Lung (tissue), 12 donors: ENCODE results near the gene SAMM50. TPM values are rescaled to one million over a fixed set of nuclear protein-coding genes. Genes with fewer than 3 reads are reported as not detected.

Source experiments
- ATAC-seq: fragments of 200-7000 bp; cut with Tn5 transposase; one replicate; pipeline ENCODE4 v1.9.1; 2020; ENCODE audit warnings: moderate number of reproducible peaks; ENCODE audit not compliant: insufficient read depth, low FRiP score
- DNase-seq, 3 donors: peaks; one replicate each; pipeline ENCODE4 v3.0.0-alpha.2; 2013 to 2017
- H3K27ac ChIP-seq, 2 donors: one replicate each; pipeline ENCODE4 v1.5.1; 2013; ENCODE audit warnings: mild to moderate bottlenecking in 2 of 2, moderate library complexity in 2 of 2, control low read depth in 1 of 2, inconsistent platforms in 1 of 2, low read depth in 1 of 2, low read length in 1 of 2
- H3K27me3 ChIP-seq, 3 donors: one replicate each; pipeline ENCODE4 v1.5.1; 2013; ENCODE audit warnings: low read length in 2 of 3; ENCODE audit not compliant: control insufficient read depth in 3 of 3, insufficient read depth in 3 of 3
- H3K36me3 ChIP-seq, 4 donors: one replicate each; pipeline ENCODE4 v1.5.1; 2013; ENCODE audit warnings: low read length in 4 of 4, mild to moderate bottlenecking in 1 of 4, moderate library complexity in 1 of 4; ENCODE audit not compliant: control insufficient read depth in 4 of 4, insufficient read depth in 4 of 4
- H3K4me1 ChIP-seq, 5 donors: one replicate each; pipeline ENCODE4 v1.5.1; 2013; ENCODE audit warnings: low read length in 5 of 5, mild to moderate bottlenecking in 2 of 5, moderate library complexity in 1 of 5; ENCODE audit not compliant: control insufficient read depth in 5 of 5, insufficient read depth in 5 of 5
- H3K4me3 ChIP-seq: one replicate; pipeline ENCODE4 v1.5.1; 2013; ENCODE audit warnings: mild to moderate bottlenecking, control low read depth, moderate library complexity
- H3K9ac ChIP-seq, 2 donors: one replicate each; pipeline ENCODE4 v1.5.1; 2013; ENCODE audit warnings: low read length in 2 of 2, control low read depth in 1 of 2; ENCODE audit not compliant: insufficient read depth in 1 of 2
- H3K9me3 ChIP-seq, 4 donors: one replicate each; pipeline ENCODE4 v1.5.1; 2013; ENCODE audit warnings: low read length in 3 of 4, mild to moderate bottlenecking in 1 of 4, moderate library complexity in 1 of 4; ENCODE audit not compliant: control insufficient read depth in 4 of 4, insufficient read depth in 3 of 4
- CTCF ChIP-seq: IDR thresholded peaks from 2 replicates; pipeline ENCODE4 v1.5.1; 2012; ENCODE audit warnings: mild to moderate bottlenecking; ENCODE audit errors: control extremely low read depth, extremely low read depth
- WGBS, 2 donors: extraction: QIAGEN DNeasy Blood & Tissue Kit; methylation state at CpG; one replicate each; pipeline ENCODE4 v1.1.7; 2013; 5-methylcytosine and 5-hydroxymethylcytosine counted together
- polyA plus RNA-seq, 2 donors: library from polyadenylated mRNA; stranded (reverse); fragments of 200-250 nt; gene quantifications; one replicate each; pipeline ENCODE4 v1.2.1, GENCODE V29; 2013
- total RNA-seq, 2 donors: library from RNA; depleted of rRNA in 1 of 2; stranded (reverse); fragments of >200 nt in 1 of 2; gene quantifications; one replicate each; pipeline ENCODE4 v1.2.1, GENCODE V29; 2014 to 2021
- donor health status: control.
- donor health status: control.
- donor health status: Bipolar disorder and iron deficiency.
- donor health status: healthy.
- donor health status: DM: yes; HTN: yes; CAD: no.

The SAMM50 gene
- total and polyA plus RNA-seq, 4 donors = 11.2 to 35.9 (median 30.5) TPM

- no peaks in the 10 kb centered on the region for H3K9me3 ChIP-seq
- peaks cover 0 to 36% (median 28%) of the 10 kb centered on the region in 4 donors for H3K36me3 ChIP-seq
- WGBS, 2 donors = 90 to 94% methylated on average over 8 of the region's 8 CpGs
- TF ChIP-seq CTCF = no peak
- H3K27me3 ChIP-seq = no peaks in the 10 kb centered on the region
- no peak overlapping the region for H3K27ac ChIP-seq
- DNase-seq = no peak
- H3K9ac ChIP-seq = no peak overlapping the region
- ATAC-seq = no peak
- H3K4me3 ChIP-seq = no peak overlapping the region
- peaks cover 0 to 14% (median under 1%) of the 10 kb centered on the region in 5 donors for H3K4me1 ChIP-seq
These were observed 41.7 kb downstream of the SAMM50 start for GRCh38 chr22:43996981-43997265.

- TF ChIP-seq CTCF = no peak
- H3K4me1 ChIP-seq = peaks cover 0 to 27% (median 9%) of the 10 kb centered on the region in 5 donors
- H3K9ac ChIP-seq = no peak overlapping the region
- DNase-seq (no peak), ATAC-seq (no peak)
- no peaks in the 10 kb centered on the region for H3K9me3 ChIP-seq
- H3K4me3 ChIP-seq = no peak overlapping the region
- 78 to 90% methylated on average over 15 of the region's 15 CpGs for WGBS, 2 donors
- H3K27me3 ChIP-seq = no peaks in the 10 kb centered on the region
- H3K36me3 ChIP-seq = peaks cover 0 to 23% (median 21%) of the 10 kb centered on the region in 4 donors
- H3K27ac ChIP-seq = peak overlapping the region in 1 of 2 donors; percentile 37
These were observed 43.5 kb downstream of the SAMM50 start for GRCh38 chr22:43998679-43999264.

GRCh38 chr22:43999378-43999777, 44.1 kb downstream of the SAMM50 start:
- peak overlapping the region in 1 of 2 donors; percentile 37 for H3K27ac ChIP-seq
- no peak overlapping the region for H3K9ac ChIP-seq
- H3K4me3 ChIP-seq = no peak overlapping the region
- peaks cover 0 to 19% (median 18%) of the 10 kb centered on the region in 4 donors for H3K36me3 ChIP-seq
- WGBS, 2 donors = 91 to 95% methylated on average over 3 of the region's 3 CpGs
- peaks cover 0 to 27% (median 9%) of the 10 kb centered on the region in 5 donors for H3K4me1 ChIP-seq
- H3K27me3 ChIP-seq = no peaks in the 10 kb centered on the region
- H3K9me3 ChIP-seq = no peaks in the 10 kb centered on the region
- ATAC-seq (no peak), DNase-seq (no peak)
- TF ChIP-seq CTCF = no peak

GRCh38 chr22:44000123-44000522, 44.9 kb downstream of the SAMM50 start:
- DNase-seq = no peak
- TF ChIP-seq CTCF = no peak

More at GRCh38 chr22:44000123-44000522, 44.9 kb downstream of the SAMM50 start:
- 97 to 98% methylated on average over 4 of the region's 4 CpGs for WGBS, 2 donors
- peaks cover 0 to 19% (median 17%) of the 10 kb centered on the region in 4 donors for H3K36me3 ChIP-seq
- no peak for ATAC-seq
- no peak overlapping the region for H3K27ac ChIP-seq
- no peaks in the 10 kb centered on the region for H3K9me3 ChIP-seq
- H3K4me1 ChIP-seq = peaks cover 0 to 27% (median 9%) of the 10 kb centered on the region in 5 donors
- no peak overlapping the region for H3K9ac ChIP-seq
- no peaks in the 10 kb centered on the region for H3K27me3 ChIP-seq
- no peak overlapping the region for H3K4me3 ChIP-seq
